Measurements from ENCODE around the gene ANKS1B. TPM values are rescaled to one million over a fixed set of nuclear protein-coding genes. Genes with fewer than 3 reads are reported as not detected.
"Not testable (repeated sequence)": the region's sequence is repeated elsewhere in the genome, so short reads cannot be mapped to it uniquely, and the experiment has no call there.

ANKS1B gene
- total RNA-seq, 4 donors from 2014 or later: 4.9 to 15.4 (median 9.4) TPM

DNA sequence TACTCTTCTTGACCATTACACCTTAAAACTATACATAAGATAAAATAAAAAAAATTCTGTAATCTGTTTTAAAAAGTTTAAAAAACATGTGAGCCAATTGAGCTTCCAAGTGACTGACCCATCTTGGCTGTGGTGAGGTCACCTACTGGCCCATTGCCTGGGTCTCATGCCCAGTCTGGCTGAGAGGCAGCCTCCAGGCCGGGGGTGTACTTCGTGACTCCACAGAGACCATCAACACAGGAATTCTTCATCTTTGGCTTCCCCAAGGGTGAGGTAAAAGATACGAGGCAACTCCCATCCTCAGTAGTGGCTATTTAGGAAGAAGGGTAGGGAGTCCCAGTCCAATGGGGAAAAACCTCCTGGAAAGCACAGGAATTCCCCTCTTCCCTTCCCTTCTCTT lies 1226.4 kb downstream of the ANKS1B start:
- H3K36me3 ChIP-seq: no peaks in the 10 kb centered on the region
- H3K27ac ChIP-seq: no peak overlapping the region
- TF ChIP-seq POLR2AphosphoS5 (IDR thresholded peaks at IDR 0.05) (no peak), EP300 (IDR thresholded peaks at IDR 0.05) (no peak), POLR2A (IDR thresholded peaks at IDR 0.05) (no peak), CTCF (IDR thresholded peaks at IDR 0.05) (no peak)
- no peaks in the 10 kb centered on the region for H3K9me3 ChIP-seq
- H3K27me3 ChIP-seq: no peaks in the 10 kb centered on the region
- DNase-seq (ENCODE audit: low spot score in 2 of 2): no peak
- H3K4me3 ChIP-seq: no peak overlapping the region
- 38% methylated on average over 3 of the region's 3 CpGs for WGBS
- no peaks in the 10 kb centered on the region for H3K4me1 ChIP-seq

DNA sequence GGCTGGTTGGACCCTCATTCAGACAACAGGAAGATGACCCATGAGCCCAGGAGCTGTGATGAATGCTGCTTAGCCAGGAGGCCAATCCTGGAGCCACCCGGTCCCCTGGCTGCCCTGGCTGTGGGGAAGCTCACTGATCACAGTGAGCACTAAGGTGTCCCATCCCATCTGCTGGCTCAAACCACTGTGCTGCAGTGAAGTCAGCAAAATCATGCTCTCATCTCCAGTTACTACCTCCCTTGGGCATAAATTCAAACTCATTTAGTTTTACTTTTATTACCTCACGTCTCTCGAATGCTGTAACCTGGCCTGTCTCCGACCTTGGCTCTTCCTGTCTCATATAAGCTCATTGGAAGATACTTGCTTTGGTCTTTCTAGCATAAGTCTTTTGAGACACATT lies 1227.3 kb downstream of the ANKS1B start:
- DNase-seq (ENCODE audit: low spot score in 2 of 2): no peak
- no peak overlapping the region for H3K27ac ChIP-seq
- WGBS: 33% methylated on average over 4 of the region's 4 CpGs
- no peaks in the 10 kb centered on the region for H3K36me3 ChIP-seq
- TF ChIP-seq POLR2AphosphoS5 (IDR thresholded peaks at IDR 0.05) (no peak), POLR2A (IDR thresholded peaks at IDR 0.05) (no peak), EP300 (IDR thresholded peaks at IDR 0.05) (no peak), CTCF (IDR thresholded peaks at IDR 0.05) (no peak)
- H3K9me3 ChIP-seq: no peaks in the 10 kb centered on the region
- H3K4me1 ChIP-seq: no peaks in the 10 kb centered on the region
- H3K27me3 ChIP-seq: no peaks in the 10 kb centered on the region
- H3K4me3 ChIP-seq: no peak overlapping the region

- 99% methylated on average over 5 of the region's 5 CpGs for WGBS
- not testable (repeated sequence) for H3K4me3 ChIP-seq; DNase-seq (ENCODE audit: low spot score in 2 of 2); H3K27me3 ChIP-seq; H3K9me3 ChIP-seq; H3K36me3 ChIP-seq; H3K27ac ChIP-seq; H3K4me1 ChIP-seq
These were observed 1228.9 kb downstream of the ANKS1B start for GRCh38 chr12:98755855-98756254.

GRCh38 chr12:98754095-98754494 lies 1230.6 kb downstream of the ANKS1B start:
- no peak for DNase-seq (ENCODE audit: low spot score in 2 of 2)
- WGBS: 76% methylated on average over 5 of the region's 5 CpGs
- Histone ChIP-seq H3K9me3 (no peaks in the 10 kb centered on the region), H3K4me3 (no peak overlapping the region), H3K4me1 (no peaks in the 10 kb centered on the region), H3K27ac (no peak overlapping the region), H3K36me3 (no peaks in the 10 kb centered on the region), H3K27me3 (no peaks in the 10 kb centered on the region)
- no peak for TF ChIP-seq POLR2AphosphoS5 (IDR thresholded peaks at IDR 0.05)
- TF ChIP-seq CTCF (IDR thresholded peaks at IDR 0.05): no peak
- TF ChIP-seq EP300 (IDR thresholded peaks at IDR 0.05): no peak
- no peak for TF ChIP-seq POLR2A (IDR thresholded peaks at IDR 0.05)

DNA sequence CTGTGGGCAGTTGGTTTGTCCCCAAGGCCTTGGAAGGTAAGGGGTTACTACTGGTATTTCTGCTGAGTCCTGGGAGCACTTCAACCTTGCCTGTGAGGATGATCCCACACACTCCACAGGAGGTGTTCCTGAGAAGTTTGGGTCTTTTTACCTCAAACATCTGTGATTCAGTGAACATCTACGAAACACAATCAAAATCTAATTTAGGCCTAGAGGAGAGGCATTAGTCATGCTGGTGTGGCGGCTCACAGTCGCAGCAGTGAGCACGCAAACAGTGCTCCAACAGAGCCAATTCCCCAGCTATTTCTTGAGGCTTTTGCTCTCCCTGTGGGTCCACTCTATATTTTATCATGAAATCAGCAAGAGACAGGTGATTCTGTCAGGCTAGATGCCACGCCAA lies 1232.0 kb downstream of the ANKS1B start:
- TF ChIP-seq POLR2A (IDR thresholded peaks at IDR 0.05): no peak
- TF ChIP-seq POLR2AphosphoS5 (IDR thresholded peaks at IDR 0.05): no peak
- TF ChIP-seq EP300 (IDR thresholded peaks at IDR 0.05): no peak
- no peak for TF ChIP-seq CTCF (IDR thresholded peaks at IDR 0.05)
- Histone ChIP-seq H3K4me3 (no peak overlapping the region), H3K27me3 (no peaks in the 10 kb centered on the region), H3K9me3 (no peaks in the 10 kb centered on the region), H3K4me1 (no peaks in the 10 kb centered on the region), H3K36me3 (no peaks in the 10 kb centered on the region), H3K27ac (no peak overlapping the region)
- DNase-seq (ENCODE audit: low spot score in 2 of 2): no peak
- WGBS: 92% methylated on average over 5 of the region's 5 CpGs

GRCh38 chr12:98751580-98752115 lies 1233.1 kb downstream of the ANKS1B start:
- 86% methylated on average over 4 of the region's 4 CpGs for WGBS
- TF ChIP-seq CTCF (IDR thresholded peaks at IDR 0.05): no peak
- no peak for TF ChIP-seq POLR2A (IDR thresholded peaks at IDR 0.05)
- no peak for TF ChIP-seq EP300 (IDR thresholded peaks at IDR 0.05)
- no peak for TF ChIP-seq POLR2AphosphoS5 (IDR thresholded peaks at IDR 0.05)
- H3K27ac ChIP-seq: no peak overlapping the region

More at GRCh38 chr12:98751580-98752115, 1233.1 kb downstream of the ANKS1B start:
- H3K9me3 ChIP-seq: no peaks in the 10 kb centered on the region
- no peaks in the 10 kb centered on the region for H3K4me1 ChIP-seq
- H3K36me3 ChIP-seq: no peaks in the 10 kb centered on the region
- H3K4me3 ChIP-seq: no peak overlapping the region
- no peaks in the 10 kb centered on the region for H3K27me3 ChIP-seq
- no peak for DNase-seq (ENCODE audit: low spot score in 2 of 2)

Data from suprapubic skin (tissue), 4 donors.